Astrocyte of the cerebellum (primary cell): Measurements from ENCODE around the gene CYTH1.

Experiments
- DNase-seq: peaks from one replicate; pipeline ENCODE4 v3.0.0-alpha.2; 2011; ENCODE audit warnings: low read depth
- H3K4me3 ChIP-seq: 2 replicates; pipeline ENCODE4 v1.5.1; 2011; ENCODE audit warnings: mild to moderate bottlenecking, low read depth, low read length, moderate library complexity
- in situ Hi-C: cut with HindIII; loops from 2 replicates; pipeline ENCODE4 v1.10.0; 2017; ENCODE audit warnings: low sequenced_read_pairs
- TF ChIP-seq, protein P1 (sequence below): IDR thresholded peaks from 2 replicates; pipeline ENCODE4 v1.5.1; 2012; ENCODE audit warnings: low read length, low read depth, moderate library complexity, mild to moderate bottlenecking; ENCODE audit errors: missing control alignments

Gene CYTH1

DNA sequence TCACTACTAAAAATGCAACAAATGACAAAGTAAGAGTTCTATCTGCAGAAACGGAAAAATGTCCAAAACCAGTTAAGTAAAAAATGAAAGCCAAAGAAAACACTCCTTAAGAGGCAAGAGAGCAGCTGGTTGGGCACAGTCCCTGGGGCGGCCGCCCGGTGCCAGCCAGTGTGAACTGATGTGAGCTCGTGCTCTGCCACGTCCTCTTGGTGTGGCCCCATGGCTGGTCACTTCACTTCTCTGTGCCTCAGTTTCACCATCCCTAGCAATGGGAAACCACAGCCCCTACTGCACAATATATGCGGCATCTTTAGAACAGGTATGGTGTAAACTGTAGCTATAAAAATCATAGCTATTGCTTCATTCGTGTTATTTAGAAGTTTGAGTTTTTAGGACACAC lies 37.3 kb upstream of the CYTH1 start:
- DNase-seq = no peak
- in situ Hi-C loops = no loop called here
- H3K4me3 ChIP-seq = no peak overlapping the region
- TF ChIP-seq, protein P1, sequence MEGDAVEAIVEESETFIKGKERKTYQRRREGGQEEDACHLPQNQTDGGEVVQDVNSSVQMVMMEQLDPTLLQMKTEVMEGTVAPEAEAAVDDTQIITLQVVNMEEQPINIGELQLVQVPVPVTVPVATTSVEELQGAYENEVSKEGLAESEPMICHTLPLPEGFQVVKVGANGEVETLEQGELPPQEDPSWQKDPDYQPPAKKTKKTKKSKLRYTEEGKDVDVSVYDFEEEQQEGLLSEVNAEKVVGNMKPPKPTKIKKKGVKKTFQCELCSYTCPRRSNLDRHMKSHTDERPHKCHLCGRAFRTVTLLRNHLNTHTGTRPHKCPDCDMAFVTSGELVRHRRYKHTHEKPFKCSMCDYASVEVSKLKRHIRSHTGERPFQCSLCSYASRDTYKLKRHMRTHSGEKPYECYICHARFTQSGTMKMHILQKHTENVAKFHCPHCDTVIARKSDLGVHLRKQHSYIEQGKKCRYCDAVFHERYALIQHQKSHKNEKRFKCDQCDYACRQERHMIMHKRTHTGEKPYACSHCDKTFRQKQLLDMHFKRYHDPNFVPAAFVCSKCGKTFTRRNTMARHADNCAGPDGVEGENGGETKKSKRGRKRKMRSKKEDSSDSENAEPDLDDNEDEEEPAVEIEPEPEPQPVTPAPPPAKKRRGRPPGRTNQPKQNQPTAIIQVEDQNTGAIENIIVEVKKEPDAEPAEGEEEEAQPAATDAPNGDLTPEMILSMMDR = no peak

DNA sequence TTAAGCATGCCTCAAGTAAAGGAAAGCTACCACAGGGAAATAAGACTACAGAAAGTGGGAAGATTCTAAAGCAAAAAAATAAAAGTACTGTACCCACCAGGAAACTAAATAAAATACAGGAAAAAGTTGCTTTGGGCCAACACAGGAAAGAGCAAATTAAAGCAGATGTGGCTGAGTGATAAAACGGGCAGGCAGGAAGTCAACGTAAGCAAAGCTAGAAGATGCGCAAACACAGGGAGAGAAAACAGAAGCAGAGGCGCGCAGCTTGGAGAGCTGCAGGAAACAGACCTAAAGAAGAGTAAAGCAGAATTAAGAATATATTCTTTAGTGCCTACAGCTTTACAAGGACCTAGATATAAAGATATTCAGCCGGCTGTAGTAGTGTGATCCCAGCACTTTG lies 36.9 kb upstream of the CYTH1 start:
- in situ Hi-C loops = no loop called here
- TF ChIP-seq, protein P1 = no peak
- no peak for DNase-seq
- H3K4me3 ChIP-seq = no peak overlapping the region

DNA sequence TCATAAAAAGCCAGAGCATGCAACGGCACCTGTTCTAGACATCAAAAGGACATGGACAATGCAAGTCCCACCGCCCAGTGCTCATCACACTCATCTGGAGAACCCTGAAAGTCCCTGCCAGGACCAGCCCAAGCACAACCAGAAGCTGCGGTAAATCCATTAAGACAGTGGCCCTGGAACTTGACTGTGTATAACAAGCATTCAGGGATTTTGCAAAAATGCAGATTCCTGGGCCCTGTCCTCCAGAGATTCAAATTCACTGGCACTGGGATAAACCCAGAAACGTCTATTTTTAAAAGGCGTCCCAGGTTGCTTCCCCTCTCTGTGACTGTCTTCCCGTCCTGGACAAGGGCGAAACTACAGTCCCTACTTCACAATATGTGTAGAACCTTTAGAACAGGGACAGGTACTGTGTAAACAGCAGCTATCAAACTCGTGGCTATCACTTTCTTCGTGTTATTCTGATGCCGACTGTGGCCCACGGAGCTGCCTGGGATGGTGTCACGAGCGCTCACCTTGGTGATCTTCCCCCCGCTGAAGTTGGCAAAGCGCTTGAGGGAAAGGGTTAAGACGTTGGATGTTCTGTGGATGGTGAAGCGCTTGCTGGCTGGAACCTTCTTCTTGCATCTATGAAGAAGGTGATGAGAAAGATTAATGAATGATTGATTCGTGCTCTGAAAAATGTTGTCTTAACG lies 36.2 kb upstream of the CYTH1 start:
- in situ Hi-C loops = no loop called here
- DNase-seq = no peak
- TF ChIP-seq, protein P1 = no peak
- no peak overlapping the region for H3K4me3 ChIP-seq

DNA sequence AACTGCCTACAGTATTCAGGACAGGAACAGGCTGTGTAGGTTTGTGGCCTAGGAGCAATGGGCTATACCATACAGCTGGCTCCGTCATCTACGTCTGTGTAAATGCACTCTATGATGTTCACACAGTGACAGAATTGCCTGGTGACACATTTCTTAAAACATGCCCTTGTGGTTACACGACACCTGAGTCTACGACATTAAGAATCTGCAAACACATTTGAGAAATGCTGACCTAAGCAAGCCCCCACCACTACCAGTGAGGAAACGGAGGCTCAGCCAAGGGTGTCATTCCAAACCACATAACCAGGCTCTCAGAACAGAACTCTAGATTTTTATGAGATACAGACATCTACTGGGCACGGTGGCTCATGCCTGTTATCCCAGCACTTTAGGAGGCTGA lies 35.0 kb upstream of the CYTH1 start:
- H3K4me3 ChIP-seq = no peak overlapping the region
- no peak for DNase-seq
- TF ChIP-seq, protein P1 = no peak
- in situ Hi-C loops = no loop called here

DNA sequence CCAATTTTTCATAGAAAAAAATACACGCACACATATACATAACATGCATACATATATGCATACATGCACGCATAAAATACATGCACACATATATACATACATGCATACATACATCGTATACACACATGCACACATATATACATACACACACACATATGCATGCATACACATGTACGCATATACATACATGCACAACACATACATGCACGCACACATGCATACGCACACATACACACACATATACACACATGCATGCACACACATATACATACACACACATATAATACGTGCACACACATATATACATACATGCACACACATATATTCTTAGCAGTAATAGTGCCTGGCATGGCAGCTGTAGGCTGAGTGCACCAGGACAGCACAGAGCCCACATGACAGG lies 33.6 kb upstream of the CYTH1 start:
- in situ Hi-C loops = no loop called here
- DNase-seq = no peak
- no peak overlapping the region for H3K4me3 ChIP-seq
- TF ChIP-seq, protein P1 = no peak

DNA sequence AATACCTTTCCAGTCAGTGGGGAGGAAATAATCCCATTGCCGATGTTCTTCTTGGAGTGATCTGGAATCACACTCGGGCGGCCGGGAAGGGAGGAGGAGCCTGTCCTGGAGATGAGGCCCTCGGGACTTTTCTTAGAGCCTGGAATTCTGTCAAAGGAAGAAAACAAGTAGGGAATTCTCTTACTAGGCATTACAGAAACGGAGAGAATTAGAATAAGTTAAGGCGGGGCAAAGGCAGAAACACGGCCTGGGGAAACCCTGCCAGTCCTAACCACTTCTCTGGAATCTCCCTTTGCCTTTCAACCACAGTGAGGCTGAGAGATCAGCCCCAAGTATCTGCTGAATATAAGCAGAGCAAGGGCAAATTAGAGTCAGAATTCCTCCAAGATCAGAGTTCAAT lies 30.8 kb upstream of the CYTH1 start:
- TF ChIP-seq, protein P1 = no peak

More for the DNA sequence above, 30.8 kb upstream of the CYTH1 start:
- no peak for DNase-seq
- no peak overlapping the region for H3K4me3 ChIP-seq
- in situ Hi-C loops = no loop called here
